ENCODE measurements around the gene PDS5B.
"Not testable (repeated sequence)": the region's sequence is repeated elsewhere in the genome, so short reads cannot be mapped to it uniquely, and the experiment has no call there.

Gene PDS5B

GRCh38 chr13:32586080-32586900, at the start of gene PDS5B:
Gene PDS5B (plus strand): TSS chr13:32586452. CDS start chr13:32648773, 62,321 bp downstream.
- DNase-seq: peak; percentile 83 to 84

GRCh38 chr13:32537580-32538142, 48.6 kb upstream of the PDS5B start:
- peak; percentile 2 to 39 for DNase-seq

GRCh38 chr13:32538143-32538620, 48.1 kb upstream of the PDS5B start:
- peak in 1 of 2 experiments; percentile 39 for DNase-seq

DNA sequence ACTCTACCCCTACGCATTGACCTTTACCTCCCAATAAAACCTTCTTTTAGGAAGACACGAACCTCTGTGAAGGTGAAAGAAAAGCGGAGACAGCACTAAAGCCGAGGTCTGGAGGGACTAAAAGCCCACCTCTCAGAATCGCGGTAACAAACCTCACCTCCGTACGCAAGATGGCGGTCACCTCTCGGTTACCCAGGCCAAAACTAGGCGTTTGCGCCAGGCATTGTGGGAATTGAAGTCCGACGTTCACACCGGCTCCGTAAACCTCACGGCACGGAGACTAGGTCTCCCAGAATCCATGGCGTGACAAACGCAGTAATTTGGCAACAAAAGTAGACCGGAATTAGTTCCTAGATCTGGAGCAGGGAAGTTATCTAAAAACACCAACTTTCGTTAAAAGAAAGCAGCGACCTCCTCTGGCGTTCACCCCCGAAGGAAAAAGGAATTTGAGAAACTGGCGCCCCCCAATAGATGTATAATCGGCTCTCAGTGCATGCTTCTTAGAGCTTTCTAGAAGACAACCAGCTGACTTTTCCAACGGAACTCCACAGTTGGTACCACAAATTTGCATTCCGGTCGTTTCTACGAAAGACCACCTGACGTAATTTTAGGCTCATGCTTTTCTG, 47.5 kb upstream of the PDS5B start, which contains the start of gene N4BP2L2:
Gene N4BP2L2 (minus strand): TSS at position 175 of the 626 bp plus-strand sequence. CDS start 1,768 bp downstream, outside the sequence.
- peak; percentile 96 to 98 for DNase-seq

- no peak for DNase-seq
These were observed 44.0 kb upstream of the PDS5B start for GRCh38 chr13:32542221-32542620.

- DNase-seq: no peak
These were observed 41.2 kb upstream of the PDS5B start for GRCh38 chr13:32545083-32545482.

DNA sequence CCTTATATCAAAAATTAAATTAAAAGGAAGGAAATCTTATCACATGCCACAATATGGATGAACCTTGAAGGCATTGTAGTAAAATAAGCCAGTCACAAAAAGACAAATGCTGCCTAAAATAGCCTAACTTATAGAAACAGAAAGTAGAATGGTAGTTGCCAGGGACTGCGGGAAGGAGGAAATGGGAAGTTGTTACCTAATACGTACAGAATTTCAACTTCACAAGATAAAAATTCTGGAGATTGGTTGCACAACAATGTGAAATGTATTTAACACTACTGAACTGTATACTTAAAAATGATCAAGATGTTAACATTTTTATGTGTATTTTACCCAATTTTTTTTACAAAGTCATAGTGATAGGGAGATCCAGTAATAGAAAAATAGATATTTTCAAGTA, 37.4 kb upstream of the PDS5B start:
- DNase-seq: no peak

GRCh38 chr13:32549788-32550187, 36.5 kb upstream of the PDS5B start:
- no peak for DNase-seq

GRCh38 chr13:32553720-32554119, 32.5 kb upstream of the PDS5B start:
- no peak for DNase-seq

GRCh38 chr13:32555613-32556012, 30.6 kb upstream of the PDS5B start:
- no peak for DNase-seq

- DNase-seq: not testable (repeated sequence)
These were observed 25.4 kb upstream of the PDS5B start for GRCh38 chr13:32560842-32561241.

DNA sequence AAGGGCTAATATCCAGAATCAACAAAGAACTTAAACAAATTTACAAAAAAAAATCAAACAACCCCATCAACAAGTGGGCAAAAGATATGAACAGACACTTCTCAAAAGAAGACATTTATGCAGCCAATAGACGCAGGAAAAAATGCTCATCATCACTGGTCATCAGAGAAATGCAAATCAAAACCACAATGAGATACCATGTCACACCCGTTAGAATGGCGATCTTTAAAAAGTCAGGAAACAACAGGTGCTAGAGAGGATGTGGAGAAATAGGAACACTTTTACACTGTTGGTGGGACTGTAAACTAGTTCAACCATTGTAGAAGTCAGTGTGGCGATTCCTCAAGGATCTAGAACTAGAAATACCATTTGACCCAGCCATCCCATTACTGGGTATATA, 10.6 kb upstream of the PDS5B start:
- not testable (repeated sequence) for DNase-seq

DNA sequence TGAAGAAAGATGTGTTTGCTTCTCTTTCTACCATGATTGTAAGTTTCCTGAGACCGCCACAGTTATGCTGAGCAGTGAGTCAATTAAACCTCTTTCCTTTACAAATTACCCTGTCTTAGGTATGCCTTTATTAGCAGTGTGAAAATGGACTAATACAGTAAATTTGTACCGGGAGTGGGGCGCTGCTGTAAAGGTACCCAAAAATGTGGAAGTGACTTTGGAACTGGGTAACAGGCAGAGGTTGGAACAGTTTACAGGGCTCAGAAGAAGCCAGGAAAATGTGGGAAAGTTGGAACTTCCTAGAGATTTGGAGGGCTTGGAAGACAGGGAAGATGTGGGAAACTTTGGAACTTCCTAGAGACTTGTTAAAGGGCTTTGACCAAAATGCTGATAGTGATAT, 9.2 kb upstream of the PDS5B start:
- no peak for DNase-seq

DNA sequence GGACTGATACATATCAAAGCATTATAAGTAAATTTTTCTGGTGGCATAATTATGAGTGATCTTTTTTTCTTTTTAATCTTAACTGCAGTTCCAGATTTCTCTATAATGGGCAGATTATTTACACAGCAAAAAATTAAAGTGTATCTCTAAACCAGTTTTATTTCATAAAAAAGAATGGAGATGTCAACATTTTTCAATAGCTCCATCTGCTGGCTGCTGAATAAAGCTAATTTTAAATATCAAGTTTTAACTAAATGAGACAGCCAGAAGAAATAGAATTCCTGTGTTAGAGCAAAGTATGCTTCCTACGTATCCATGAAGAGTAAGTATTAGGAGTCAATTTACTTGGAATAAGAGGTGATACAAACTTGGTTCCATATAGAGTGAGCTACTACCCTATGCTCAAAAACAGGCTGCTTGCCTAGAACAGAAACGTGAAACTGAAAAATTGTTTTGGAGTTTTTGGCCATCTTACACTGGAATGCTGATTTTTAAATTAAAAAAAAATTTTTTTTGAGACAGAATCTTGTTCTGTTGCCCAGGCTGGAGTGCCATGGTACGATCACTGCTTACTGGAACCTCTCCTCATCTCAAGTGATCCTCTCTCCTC, 5.0 kb upstream of the PDS5B start:
- DNase-seq: peak in 1 of 2 experiments; percentile 21

- DNase-seq: no peak
These were observed 4.0 kb upstream of the PDS5B start for GRCh38 chr13:32582281-32582680.

DNA sequence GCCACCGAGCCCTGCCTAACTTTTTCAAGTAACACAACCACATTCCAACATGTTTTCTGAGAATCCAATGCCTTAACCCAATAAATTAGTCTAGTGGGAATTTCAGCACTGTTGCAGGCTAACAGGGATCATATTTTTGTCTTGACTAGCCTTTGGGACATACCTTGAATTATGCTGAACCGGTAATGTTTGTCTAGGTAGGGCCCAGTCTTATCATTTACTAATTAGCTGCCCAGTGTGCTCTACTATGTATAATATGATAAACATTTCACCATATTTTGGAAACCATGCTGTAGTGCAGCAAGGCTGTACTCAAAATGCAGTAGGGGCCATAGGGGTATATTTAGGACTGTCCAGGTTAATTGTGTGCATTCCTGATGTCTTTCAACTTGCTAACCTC, 3.3 kb upstream of the PDS5B start:
- no peak for DNase-seq

GRCh38 chr13:32585550-32586079, 637 bp upstream of the PDS5B start:
- no peak for DNase-seq

DNA sequence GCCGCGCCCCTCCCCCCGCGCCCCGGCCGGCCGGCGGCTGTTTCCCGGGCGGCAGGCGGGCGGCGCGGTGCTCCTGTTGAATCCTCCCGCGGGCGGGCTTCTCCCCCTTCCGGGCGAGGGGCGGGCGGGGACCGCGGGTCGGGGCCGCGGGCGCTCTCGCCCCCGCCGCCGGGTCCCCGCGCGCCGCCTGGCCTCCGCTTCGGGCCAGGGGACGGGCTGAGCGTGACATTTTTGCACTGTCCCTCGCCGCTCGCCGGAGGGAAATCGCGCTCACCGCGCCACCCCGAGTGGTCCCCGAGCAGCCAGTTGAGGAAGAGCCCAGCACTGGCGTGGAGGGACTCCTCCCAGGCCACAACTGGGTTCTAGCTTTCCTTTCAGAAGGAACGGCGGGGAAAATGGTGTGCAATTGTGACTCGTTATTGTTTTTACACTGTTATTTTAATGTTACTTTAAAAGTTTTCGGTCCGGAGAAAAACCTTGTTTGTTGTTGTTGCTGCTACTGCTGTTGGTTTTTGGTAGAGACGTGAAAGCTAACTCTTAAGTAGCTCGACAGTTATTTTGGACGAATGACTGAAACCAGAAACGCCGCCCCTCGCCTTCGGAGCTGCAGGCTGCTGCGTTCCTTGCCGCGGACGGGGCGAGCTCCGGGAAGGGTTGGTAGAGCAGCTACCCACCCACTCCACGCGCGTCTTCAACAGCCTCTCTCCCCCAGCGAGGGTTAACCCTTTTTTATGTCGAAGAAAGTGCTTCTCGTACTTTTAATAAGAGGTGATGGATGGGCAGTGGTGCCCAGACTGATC, 959 bp downstream of the PDS5B start:
- peak in 1 of 2 experiments; percentile 43 for DNase-seq

GRCh38 chr13:32587811-32588170, 1.5 kb downstream of the PDS5B start:
- no peak for DNase-seq

GRCh38 chr13:32588736-32589135, 2.5 kb downstream of the PDS5B start:
- DNase-seq: no peak

GRCh38 chr13:32589471-32589870, 3.2 kb downstream of the PDS5B start:
- no peak for DNase-seq

GRCh38 chr13:32590266-32590665, 4.0 kb downstream of the PDS5B start:
- DNase-seq: no peak
